Lower leg skin (tissue), 3 donors: ENCODE measurements around the gene PLXNC1.

Experiments used
- CTCF ChIP-seq, 3 donors: fragments of 450-650 bp; IDR thresholded peaks; one replicate each; pipeline ENCODE4 v1.5.1; 2016; ENCODE audit warnings: antibody characterized with exemption in 3 of 3, mild to moderate bottlenecking in 3 of 3, moderate library complexity in 2 of 3
- POLR2A ChIP-seq, 2 donors: fragments of 450-650 bp; IDR thresholded peaks; one replicate each; pipeline ENCODE4 v1.6.1; 2016 to 2017; ENCODE audit warnings: antibody characterized with exemption in 2 of 2, mild to moderate bottlenecking in 1 of 2, moderate library complexity in 1 of 2

- no peak for TF ChIP-seq CTCF (IDR thresholded peaks at IDR 0.05)
- no peak for TF ChIP-seq POLR2A (IDR thresholded peaks at IDR 0.05)
Observed at GRCh38 chr12:94333396-94333795, 185.0 kb downstream of the PLXNC1 start.
